HCT116 (cell line): Measurements from ENCODE around the gene DHFR2. TPM values are rescaled to one million over a fixed set of nuclear protein-coding genes. Genes with fewer than 3 reads are reported as not detected.

Experiments used
- ATAC-seq: fragments of 200-7000 bp; cut with Tn5 transposase; 2 replicates; pipeline ENCODE4 v1.9.1; 2020; ENCODE audit warnings: mild to moderate bottlenecking, moderate library complexity
- BruUV-seq: library from RNA; stranded (reverse); fragments of 400-500 nt; replicated peaks from 2 replicates; lab custom pipeline; 2021; lab: Mats Ljungman, UMichigan
- CTCF ChIA-PET: fragments of 300-600 bp; sonication (Branson Sonifier 250); formaldehyde crosslinking; loops from one replicate; lab custom pipeline; 2021; ENCODE audit warnings: antibody characterized with exemption; lab: Charles Lee
- POLR2A ChIA-PET: fragments of 300-600, 350-600 bp; sonication (Branson Sonifier 250); formaldehyde crosslinking; loops from one replicate; lab custom pipeline; 2021; ENCODE audit warnings: antibody characterized with exemption; lab: Charles Lee
- RAD21 ChIA-PET, 2 experiments: fragments of 300-600 bp; sonication (Branson Sonifier 250); formaldehyde crosslinking; loops; one replicate each; lab custom pipeline; 2023; ENCODE audit warnings: low total read pairs in 2 of 2; ENCODE audit not compliant: uncharacterized antibody in 2 of 2, unreplicated experiment in 2 of 2, low non-redundant PET in 1 of 2; lab: Charles Lee
- DNase-seq: peaks from one replicate; pipeline ENCODE4 v3.0.0-alpha.2; 2010; ENCODE audit warnings: low read depth, low spot score
- H2AFZ ChIP-seq: fragments of 200-600 bp; shearing (Covaris generic), sonication (generic); 2 replicates; pipeline ENCODE4 v1.6.1; 2017; ENCODE audit warnings: low read depth, mixed run types, mixed read lengths, antibody characterized with exemption, low read length; ENCODE audit not compliant: poor library complexity, severe bottlenecking
- H3K27ac ChIP-seq: 2 replicates; pipeline ENCODE4 v1.5.1; 2012; ENCODE audit warnings: low read depth, low read length
- H3K27me3 ChIP-seq: fragments of 200-600 bp; sonication (generic); 2 replicates; pipeline ENCODE4 v1.6.1; 2016; ENCODE audit warnings: mixed run types, low read length, mixed read lengths; ENCODE audit not compliant: insufficient read depth
- H3K36me3 ChIP-seq, 2 experiments: fragments of 200-500 bp in 1 of 2; fragments of 200-600 bp in 1 of 2; sonication (Bioruptor generic) in 1 of 2; sonication (generic) in 1 of 2; 2 replicates each; pipeline versions ENCODE4 v1.5.1 to v1.6.1; 2014 to 2016; ENCODE audit warnings: low read length in 2 of 2, inconsistent platforms in 1 of 2, mixed read lengths in 1 of 2, mixed run types in 1 of 2; ENCODE audit not compliant: insufficient read depth in 2 of 2, control insufficient read depth in 1 of 2
- H3K4me1 ChIP-seq, 2 experiments: fragments of 200-600 bp in 1 of 2; sonication (generic) in 1 of 2; 2 replicates each; pipeline versions ENCODE4 v1.5.1 to v1.6.1; 2012 to 2017; ENCODE audit warnings: low read length in 2 of 2, inconsistent platforms in 1 of 2, mild to moderate bottlenecking in 1 of 2, mixed read lengths in 1 of 2, mixed run types in 1 of 2, moderate library complexity in 1 of 2; ENCODE audit not compliant: insufficient read depth in 2 of 2, control insufficient read depth in 1 of 2
- H3K4me2 ChIP-seq: fragments of 200-600 bp; sonication (generic); 2 replicates; pipeline ENCODE4 v1.6.1; 2017; ENCODE audit warnings: mixed run types, low read length, mixed read lengths
- H3K4me3 ChIP-seq, 2 experiments: fragments of 200-600 bp in 1 of 2; sonication (generic) in 1 of 2; replicated peaks in 1 of 2; 2 replicates each; pipeline ENCODE4 v1.5.1; 2011 to 2016; ENCODE audit warnings: low read length in 2 of 2, control low read depth in 1 of 2, low read depth in 1 of 2, mild to moderate bottlenecking in 1 of 2, mixed read lengths in 1 of 2, mixed run types in 1 of 2
- H3K79me2 ChIP-seq: fragments of 200-600 bp; sonication (generic); 2 replicates; pipeline ENCODE4 v1.6.1; 2017; ENCODE audit warnings: mild to moderate bottlenecking, mixed run types, low read length, moderate library complexity, mixed read lengths; ENCODE audit not compliant: insufficient read depth
- H3K9ac ChIP-seq: fragments of 200-600 bp; sonication (generic); 2 replicates; pipeline ENCODE4 v1.6.1; 2016; ENCODE audit warnings: low read length, mixed read lengths
- H3K9me2 ChIP-seq: fragments of 200-600 bp; sonication (generic), shearing (Covaris generic); 2 replicates; pipeline ENCODE4 v1.6.1; 2017; ENCODE audit warnings: mixed run types, mild to moderate bottlenecking, moderate library complexity; ENCODE audit not compliant: insufficient read depth
- H3K9me3 ChIP-seq, 2 experiments: fragments of 200-500 bp in 1 of 2; fragments of 200-600 bp in 1 of 2; sonication (Bioruptor generic) in 1 of 2; sonication (generic) in 1 of 2; 2 replicates each; pipeline ENCODE4 v1.6.1; 2014 to 2017; ENCODE audit warnings: low read length in 2 of 2, mixed read lengths in 2 of 2, inconsistent platforms in 1 of 2, low read depth in 1 of 2, mild to moderate bottlenecking in 1 of 2, mixed run types in 1 of 2, moderate library complexity in 1 of 2; ENCODE audit not compliant: control insufficient read depth in 1 of 2, insufficient read depth in 1 of 2
- H4K20me1 ChIP-seq: fragments of 200-600 bp; sonication (generic), shearing (Covaris generic); 2 replicates; pipeline ENCODE4 v1.6.1; 2017; ENCODE audit warnings: mixed run types, mild to moderate bottlenecking, moderate library complexity; ENCODE audit not compliant: insufficient read depth
- ATF3 ChIP-seq: IDR thresholded peaks from 2 replicates; pipeline ENCODE4 v1.6.1; 2012
- CBX3 ChIP-seq: IDR thresholded peaks from 2 replicates; pipeline ENCODE4 v1.6.1; 2012; ENCODE audit warnings: low read depth
- CEBPB ChIP-seq: IDR thresholded peaks from 2 replicates; pipeline ENCODE4 v1.6.1; 2012; ENCODE audit warnings: low read depth
- EGR1 ChIP-seq: IDR thresholded peaks from 2 replicates; pipeline ENCODE4 v1.6.1; 2012; ENCODE audit warnings: low read depth
- EZH2 ChIP-seq: fragments of 200-600 bp; sonication (generic); IDR thresholded peaks from 2 replicates; pipeline ENCODE4 v1.6.1; 2017; ENCODE audit warnings: antibody characterized with exemption, mixed run types
- EZH2phosphoT487 ChIP-seq: fragments of 200-600 bp; IDR thresholded peaks from 2 replicates; pipeline ENCODE4 v1.6.1; 2018; ENCODE audit warnings: antibody characterized with exemption, borderline replicate concordance
- FOSL1 ChIP-seq: IDR thresholded peaks from 2 replicates; pipeline ENCODE4 v1.6.1; 2012; ENCODE audit warnings: low read depth
- JUND ChIP-seq: IDR thresholded peaks from 2 replicates; pipeline ENCODE4 v1.6.1; 2012
- MAX ChIP-seq: IDR thresholded peaks from 2 replicates; pipeline ENCODE4 v1.6.1; 2012
- POLR2AphosphoS5 ChIP-seq: IDR thresholded peaks from 2 replicates; pipeline ENCODE4 v1.6.1; 2011; ENCODE audit warnings: mild to moderate bottlenecking, low read depth, low read length, moderate library complexity
- RAD21 ChIP-seq: IDR thresholded peaks from 2 replicates; pipeline ENCODE4 v1.6.1; 2012; ENCODE audit warnings: low read depth, mild to moderate bottlenecking
- REST ChIP-seq: IDR thresholded peaks from 2 replicates; pipeline ENCODE4 v1.6.1; 2012; ENCODE audit warnings: low read depth
- SIN3A ChIP-seq: IDR thresholded peaks from 2 replicates; pipeline ENCODE4 v1.6.1; 2012; ENCODE audit warnings: low read depth
- SRF ChIP-seq: IDR thresholded peaks from 2 replicates; pipeline ENCODE4 v1.6.1; 2012; ENCODE audit warnings: low read depth
- TCF7L2 ChIP-seq: IDR thresholded peaks from 2 replicates; pipeline ENCODE4 v1.7.0; 2011; ENCODE audit warnings: borderline replicate concordance, inconsistent platforms; ENCODE audit not compliant: insufficient read depth, insufficient read length; ENCODE audit errors: extremely low read depth
- YY1 ChIP-seq: IDR thresholded peaks from 2 replicates; pipeline ENCODE4 v1.6.1; 2011; ENCODE audit warnings: low read length, low read depth, moderate library complexity, mild to moderate bottlenecking; ENCODE audit not compliant: insufficient replicate concordance; ENCODE audit errors: extremely low read depth
- ZBTB33 ChIP-seq: IDR thresholded peaks from 2 replicates; pipeline ENCODE4 v1.6.1; 2011; ENCODE audit warnings: mild to moderate bottlenecking, low read length, moderate library complexity; ENCODE audit not compliant: insufficient replicate concordance; ENCODE audit errors: extremely low read depth
- ZFX ChIP-seq: fragments of 450-650 bp; IDR thresholded peaks from 2 replicates; pipeline ENCODE4 v1.6.1; 2017
- ZNF274 ChIP-seq: fragments of 200-500 bp; sonication (Bioruptor generic); IDR thresholded peaks from 2 replicates; pipeline ENCODE4 v1.6.1; 2014; ENCODE audit warnings: mild to moderate bottlenecking, low read depth, low read length, inconsistent platforms
- intact Hi-C: fragments of 100-400 bp; cut with micrococcal nuclease; formaldehyde crosslinking; loops from 2 replicates; pipeline ENCODE4 v1.10.0; 2022
- total RNA-seq: library from RNA; stranded (reverse); gene quantifications from one replicate; pipeline ENCODE4 v1.2.1, GENCODE V29; 2021; ENCODE audit not compliant: unreplicated experiment

DHFR2 gene
- total RNA-seq, 1 experiment from 2014 or later: 1.8 TPM

GRCh38 chr3:94066506-94067500 is 4.1 kb upstream of the DHFR2 start:
- no peak for DNase-seq
- Histone ChIP-seq H3K4me3 (no peak overlapping the region), H3K36me3 (no peaks in the 10 kb centered on the region; a peak in 1 of 4 replicates), H2AFZ (no peak overlapping the region), H3K27ac (no peak overlapping the region), H3K9ac (no peak overlapping the region), H3K27me3 (no peaks in the 10 kb centered on the region), H3K9me3 (no peaks in the 10 kb centered on the region), H3K4me1 (peaks cover 6 to 13% of the 10 kb centered on the region in 2 experiments; a peak in 3 of 4 replicates), H3K9me2 (no peaks in the 10 kb centered on the region), H4K20me1 (no peaks in the 10 kb centered on the region), H3K79me2 (peaks cover 14% of the 10 kb centered on the region; the same call in 1 of the 2 replicates), H3K4me2 (no peak overlapping the region)
- TF ChIP-seq ZBTB33: no peak
- TF ChIP-seq MAX: no peak
- TF ChIP-seq SRF: no peak
- TF ChIP-seq JUND: no peak
- no peak for TF ChIP-seq ZNF274
- no peak for TF ChIP-seq CEBPB
- no peak for TF ChIP-seq FOSL1
- TF ChIP-seq EZH2phosphoT487: no peak
- no peak for TF ChIP-seq EZH2
- TF ChIP-seq POLR2AphosphoS5: no peak
- no peak for TF ChIP-seq REST
- no peak for TF ChIP-seq SIN3A
- TF ChIP-seq CBX3: no peak
- no peak for TF ChIP-seq YY1
- TF ChIP-seq TCF7L2: no peak
- TF ChIP-seq EGR1: no peak
- no peak for TF ChIP-seq RAD21
- no peak for TF ChIP-seq ATF3
- no peak for TF ChIP-seq ZFX
- ChIA-PET RAD21 (no interaction called here), POLR2A (no interaction called here), CTCF (no interaction called here)
- intact Hi-C loops: loop anchor here (10.0 kb wide), 1 partner anchor 222 kb away; no protein-coding TSS in a partner anchor
- ATAC-seq: no peak
- BruUV-seq: no TSS peak
